ENCODE results near the gene CLRN1. TPM values are rescaled to one million over a fixed set of nuclear protein-coding genes. Genes with fewer than 3 reads are reported as not detected.

Gene CLRN1
- total RNA-seq, 1 donor from 2014 or later, result not detected

DNA sequence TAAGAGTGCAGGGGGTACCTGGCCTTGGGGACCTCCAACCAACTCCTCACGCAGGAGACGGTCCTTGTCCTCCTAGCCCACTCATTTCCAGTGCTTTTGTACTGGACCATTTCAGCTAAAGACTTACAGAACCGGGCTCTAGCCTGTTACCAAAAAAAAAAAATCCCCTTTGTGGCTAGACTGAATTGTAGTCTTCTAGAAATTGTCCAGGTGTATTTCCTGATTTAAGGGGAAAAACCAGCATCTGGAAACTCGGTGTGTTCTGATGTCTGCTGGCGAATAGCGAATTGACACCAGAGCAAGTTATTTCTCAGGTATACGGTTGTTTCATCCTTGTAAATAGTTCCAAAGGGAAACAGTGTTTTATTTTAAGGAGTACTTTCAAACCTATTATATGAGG is 46.2 kb downstream of the CLRN1 start:
- H3K4me3 ChIP-seq, result no peak overlapping the region
- H3K27me3 ChIP-seq (ENCODE audit: low read depth), result no peaks in the 10 kb centered on the region
- no peak overlapping the region for H3K27ac ChIP-seq
- no peaks in the 10 kb centered on the region for H3K4me1 ChIP-seq
- no peaks in the 10 kb centered on the region for H3K36me3 ChIP-seq
- intact Hi-C loops (cut with DNase I), result no loop called here
- H3K9me3 ChIP-seq, result no peaks in the 10 kb centered on the region
- DNase-seq, result no peak
- ATAC-seq, result no peak
- TF ChIP-seq CTCF (IDR thresholded peaks at IDR 0.05), result no peak

DNA sequence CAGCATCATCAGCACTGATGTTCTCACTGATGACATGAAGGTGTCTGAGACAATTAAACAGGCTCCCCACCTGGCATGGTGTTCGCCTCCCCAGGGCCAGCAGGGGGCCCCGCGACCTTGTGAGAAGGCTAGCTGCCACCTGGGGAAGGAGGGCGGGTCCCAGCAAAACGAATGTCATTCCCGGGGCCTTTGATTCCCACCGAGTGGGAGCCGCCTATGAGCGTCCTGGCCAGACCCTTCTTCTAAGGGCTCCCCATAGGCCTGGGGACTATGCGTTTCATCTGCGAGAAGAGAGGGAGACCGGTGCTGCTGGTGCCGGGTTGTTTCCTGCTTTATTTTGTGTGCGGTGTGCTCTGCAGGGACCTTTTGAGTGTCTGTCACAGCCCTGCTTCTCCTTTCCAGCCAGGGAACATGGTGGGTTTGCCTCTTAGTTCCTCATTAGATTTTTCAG is 46.8 kb downstream of the CLRN1 start:
- Histone ChIP-seq H3K9me3 (no peaks in the 10 kb centered on the region), H3K27me3 (ENCODE audit: low read depth) (no peaks in the 10 kb centered on the region), H3K4me3 (peak overlapping the region; percentile 23), H3K36me3 (no peaks in the 10 kb centered on the region), H3K27ac (no peak overlapping the region), H3K4me1 (no peaks in the 10 kb centered on the region)
- intact Hi-C loops (cut with DNase I), result no loop called here
- DNase-seq, result peak; percentile 57
- peak; percentile 50 for TF ChIP-seq CTCF (IDR thresholded peaks at IDR 0.05)
- peak; percentile 69 to 79 for ATAC-seq

DNA sequence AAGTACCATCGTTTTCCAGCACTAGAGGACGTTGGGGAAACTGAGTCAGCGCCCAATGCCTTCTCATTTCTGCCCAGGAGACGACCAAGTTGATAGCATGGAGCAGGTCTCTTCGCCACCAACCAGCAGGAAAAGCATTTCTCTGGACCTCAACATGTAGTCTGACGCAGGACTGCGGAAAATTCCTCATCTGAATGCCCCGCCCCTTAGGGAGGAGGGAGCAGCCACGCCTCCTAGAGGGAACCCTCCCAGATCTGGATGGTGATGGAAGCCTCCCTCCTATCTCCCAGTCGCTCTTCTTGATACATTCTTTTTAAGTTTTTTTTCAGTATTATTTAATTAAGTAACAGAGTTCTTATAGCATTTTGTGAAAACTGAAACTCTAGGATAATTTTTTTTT is 49.9 kb downstream of the CLRN1 start:
- H3K4me3 ChIP-seq, result no peak overlapping the region
- DNase-seq (no peak), ATAC-seq (no peak)
- no peak for TF ChIP-seq CTCF (IDR thresholded peaks at IDR 0.05)
- intact Hi-C loops (cut with DNase I), result no loop called here
- no peaks in the 10 kb centered on the region for H3K4me1 ChIP-seq
- no peaks in the 10 kb centered on the region for H3K36me3 ChIP-seq
- H3K27ac ChIP-seq, result no peak overlapping the region
- peaks cover 3% of the 10 kb centered on the region for H3K27me3 ChIP-seq (ENCODE audit: low read depth)
- no peaks in the 10 kb centered on the region for H3K9me3 ChIP-seq

GRCh38 chr3:150921209-150921608 is 51.3 kb downstream of the CLRN1 start:
- TF ChIP-seq CTCF (IDR thresholded peaks at IDR 0.05), result no peak
- Histone ChIP-seq H3K4me3 (no peak overlapping the region), H3K4me1 (no peaks in the 10 kb centered on the region), H3K27me3 (ENCODE audit: low read depth) (peaks cover 3% of the 10 kb centered on the region), H3K27ac (no peak overlapping the region), H3K9me3 (no peaks in the 10 kb centered on the region), H3K36me3 (no peaks in the 10 kb centered on the region)
- DNase-seq, result no peak
- intact Hi-C loops (cut with DNase I), result no loop called here
- peak in 1 of 2 donors; percentile 16 for ATAC-seq

GRCh38 chr3:150920236-150920635 is 52.3 kb downstream of the CLRN1 start:
- Histone ChIP-seq H3K9me3 (no peaks in the 10 kb centered on the region), H3K27me3 (ENCODE audit: low read depth) (peaks cover 3% of the 10 kb centered on the region), H3K4me3 (no peak overlapping the region), H3K36me3 (no peaks in the 10 kb centered on the region), H3K27ac (no peak overlapping the region), H3K4me1 (no peaks in the 10 kb centered on the region)
- intact Hi-C loops (cut with DNase I), result no loop called here
- ATAC-seq (no peak), DNase-seq (no peak)
- no peak for TF ChIP-seq CTCF (IDR thresholded peaks at IDR 0.05)

DNA sequence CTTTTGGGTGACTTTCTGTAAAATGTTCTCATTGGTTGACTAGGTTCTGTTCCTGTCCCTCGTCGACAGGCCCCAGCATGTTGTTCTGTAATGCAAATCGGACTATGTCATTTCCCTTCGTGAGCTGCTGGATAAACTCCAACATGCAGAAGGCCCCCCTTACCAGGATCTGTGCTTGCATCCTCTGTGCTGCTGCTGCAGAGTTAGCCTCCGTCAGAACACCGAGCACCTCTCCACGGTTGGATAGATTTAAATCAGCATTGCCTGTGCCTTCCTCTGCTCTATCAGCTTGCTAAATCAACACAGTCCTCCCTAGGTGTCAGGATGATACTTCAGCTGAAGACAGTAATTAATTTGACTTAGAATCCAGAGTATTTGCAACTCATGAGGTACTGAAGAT is 54.6 kb downstream of the CLRN1 start:
- DNase-seq (no peak), ATAC-seq (no peak)
- no peaks in the 10 kb centered on the region for H3K36me3 ChIP-seq
- H3K9me3 ChIP-seq, result no peaks in the 10 kb centered on the region
- intact Hi-C loops (cut with DNase I), result no loop called here
- peaks cover 3% of the 10 kb centered on the region for H3K27me3 ChIP-seq (ENCODE audit: low read depth)
- H3K4me1 ChIP-seq, result no peaks in the 10 kb centered on the region
- H3K4me3 ChIP-seq, result no peak overlapping the region
- no peak for TF ChIP-seq CTCF (IDR thresholded peaks at IDR 0.05)
- no peak overlapping the region for H3K27ac ChIP-seq

All from lower lobe of right lung (tissue), 2 donors.